HEK293T (cell line): Measurements from ENCODE around the gene ASB9.
"Not testable (repeated sequence)": the region's sequence is repeated elsewhere in the genome, so short reads cannot be mapped to it uniquely, and the experiment has no call there.

Experiments used
- CTCF ChIA-PET: fragments of 350-600 bp; formaldehyde crosslinking; extraction: SDS; loops from one replicate; lab custom pipeline; 2021; ENCODE audit warnings: antibody characterized with exemption, inconsistent platforms; lab: Yijun Ruan, JAX
- POLR2A ChIA-PET: fragments of 350-600 bp; formaldehyde crosslinking; extraction: SDS; loops from one replicate; lab custom pipeline; 2020; ENCODE audit warnings: antibody characterized with exemption, inconsistent platforms; lab: Yijun Ruan, JAX
- DNase-seq: peaks from one replicate; pipeline ENCODE4 v3.0.0; 2012; ENCODE audit warnings: mixed read lengths; ENCODE audit errors: extremely low spot score
- ARNT ChIP-seq: fragments of 450-650 bp; IDR thresholded peaks from 2 replicates; pipeline ENCODE4 v1.6.1; 2017; ENCODE audit warnings: mild to moderate bottlenecking
- BHLHE40 ChIP-seq: fragments of 450-650 bp; IDR thresholded peaks from 2 replicates; pipeline ENCODE4 v1.6.1; 2016; ENCODE audit warnings: mild to moderate bottlenecking, moderate library complexity, borderline replicate concordance
- CTBP1 ChIP-seq: fragments of 450-650 bp; IDR thresholded peaks from 2 replicates; pipeline ENCODE4 v1.6.1; 2016; ENCODE audit warnings: borderline replicate concordance
- ELF4 ChIP-seq: fragments of 450-650 bp; IDR thresholded peaks from 2 replicates; pipeline ENCODE4 v1.6.1; 2017; ENCODE audit warnings: antibody characterized with exemption
- FOXA1 ChIP-seq: fragments of 450-650 bp; IDR thresholded peaks from 2 replicates; pipeline ENCODE4 v1.6.1; 2016; ENCODE audit warnings: mild to moderate bottlenecking
- FOXK2 ChIP-seq: fragments of 450-650 bp; IDR thresholded peaks from 2 replicates; pipeline ENCODE4 v1.6.1; 2016; ENCODE audit warnings: mild to moderate bottlenecking
- FOXM1 ChIP-seq: fragments of 450-650 bp; IDR thresholded peaks from 2 replicates; pipeline ENCODE4 v1.6.1; 2017; ENCODE audit warnings: mild to moderate bottlenecking, borderline replicate concordance
- HDGF ChIP-seq: fragments of 450-650 bp; IDR thresholded peaks from 2 replicates; pipeline ENCODE4 v1.6.1; 2017; ENCODE audit warnings: antibody characterized with exemption, borderline replicate concordance
- L3MBTL2 ChIP-seq: fragments of 450-650 bp; conservative IDR thresholded peaks from 2 replicates; pipeline ENCODE4 v1.6.1; 2016; ENCODE audit warnings: mild to moderate bottlenecking
- LEF1 ChIP-seq: fragments of 450-650 bp; IDR thresholded peaks from 2 replicates; pipeline ENCODE4 v1.6.1; 2017; ENCODE audit warnings: mild to moderate bottlenecking, borderline replicate concordance
- NFRKB ChIP-seq: fragments of 450-650 bp; IDR thresholded peaks from 2 replicates; pipeline ENCODE4 v1.6.1; 2016; ENCODE audit warnings: mild to moderate bottlenecking, moderate library complexity
- PKNOX1 ChIP-seq: fragments of 450-650 bp; IDR thresholded peaks from 2 replicates; pipeline ENCODE4 v1.6.1; 2016
- SP1 ChIP-seq: fragments of 450-650 bp; IDR thresholded peaks from 2 replicates; pipeline ENCODE4 v1.6.1; 2017
- SUZ12 ChIP-seq: fragments of 450-650 bp; IDR thresholded peaks from 2 replicates; pipeline ENCODE4 v1.6.1; 2016; ENCODE audit warnings: mild to moderate bottlenecking
- TARDBP ChIP-seq: fragments of 450-650 bp; IDR thresholded peaks from 2 replicates; pipeline ENCODE4 v1.6.1; 2016
- ZNF384 ChIP-seq: fragments of 450-650 bp; IDR thresholded peaks from 2 replicates; pipeline ENCODE4 v1.6.1; 2016

ASB9 gene

GRCh38 chrX:15204130-15204751 is 65.6 kb downstream of the ASB9 start:
- CTCF ChIA-PET: no interaction called here
- no peak for DNase-seq
- no peak for TF ChIP-seq ARNT
- TF ChIP-seq FOXA1: no peak
- TF ChIP-seq FOXM1: no peak
- TF ChIP-seq LEF1: no peak
- no peak for TF ChIP-seq PKNOX1
- TF ChIP-seq HDGF: no peak
- no peak for TF ChIP-seq BHLHE40
- POLR2A ChIA-PET: no interaction called here

GRCh38 chrX:15203694-15204093 is 66.2 kb downstream of the ASB9 start:
- ChIA-PET CTCF (no interaction called here), POLR2A (no interaction called here)
- no peak for TF ChIP-seq NFRKB
- TF ChIP-seq FOXK2: no peak
- no peak for TF ChIP-seq TARDBP
- no peak for TF ChIP-seq HDGF
- TF ChIP-seq CTBP1: no peak
- no peak for TF ChIP-seq L3MBTL2
- no peak for TF ChIP-seq ARNT
- TF ChIP-seq PKNOX1: no peak
- no peak for TF ChIP-seq FOXA1
- TF ChIP-seq FOXM1: no peak
- no peak for TF ChIP-seq SP1
- TF ChIP-seq SUZ12: no peak
- no peak for DNase-seq

GRCh38 chrX:15202454-15203177 is 67.3 kb downstream of the ASB9 start:
- DNase-seq: no peak
- TF ChIP-seq LEF1 (no peak), ELF4 (no peak), FOXM1 (no peak), SP1 (no peak), FOXK2 (no peak), PKNOX1 (no peak), ZNF384 (no peak), BHLHE40 (no peak), L3MBTL2 (no peak), SUZ12 (no peak), FOXA1 (no peak), ARNT (no peak), HDGF (no peak), NFRKB (no peak), TARDBP (no peak), CTBP1 (no peak)
- ChIA-PET POLR2A (no interaction called here), CTCF (interaction anchor here (0.6 to 0.8 kb wide), 2 partner anchors 11 to 1980 kb away, joined by 3 read pairs; no protein-coding TSS in a partner anchor)

- ChIA-PET POLR2A (no interaction called here), CTCF (no interaction called here)
- no peak for DNase-seq
- no peak for TF ChIP-seq CTBP1
- TF ChIP-seq SP1: no peak
- TF ChIP-seq SUZ12: no peak
- no peak for TF ChIP-seq NFRKB
- TF ChIP-seq FOXM1: no peak
Measured at GRCh38 chrX:15200871-15201270, 69.0 kb downstream of the ASB9 start.

GRCh38 chrX:15198608-15199202 is 71.2 kb downstream of the ASB9 start:
- CTCF ChIA-PET, DNase-seq, POLR2A ChIA-PET: not testable (repeated sequence)

- no peak for DNase-seq
- CTCF ChIA-PET: no interaction called here
- TF ChIP-seq BHLHE40 (no peak), TARDBP (no peak), HDGF (no peak), FOXK2 (no peak), FOXA1 (no peak), ELF4 (no peak), ZNF384 (no peak), NFRKB (no peak), FOXM1 (no peak), ARNT (no peak), CTBP1 (no peak), L3MBTL2 (no peak), PKNOX1 (no peak), SP1 (no peak), LEF1 (no peak), SUZ12 (no peak)
- POLR2A ChIA-PET: no interaction called here
Measured at GRCh38 chrX:15194146-15194545, 75.7 kb downstream of the ASB9 start.
